ENCODE results near the gene GRID1.

- no peak for TF ChIP-seq CTCF (IDR thresholded peaks at IDR 0.05)
- TF ChIP-seq POLR2A (IDR thresholded peaks at IDR 0.05), result no peak
Observed at GRCh38 chr10:85925201-85925750, 441.3 kb downstream of the GRID1 start.

Data from lower leg skin (tissue), 3 donors.